K562 (cell line): ENCODE measurements around the gene PDZK1IP1. TPM values are rescaled to one million over a fixed set of nuclear protein-coding genes. Genes with fewer than 3 reads are reported as not detected.

ENCODE experiments used
- ERF ChIP-seq: fragments of 450-650 bp; formaldehyde crosslinking; IDR thresholded peaks from 2 replicates; pipeline ENCODE4 v1.4.0; 2020; ENCODE audit warnings: mild to moderate bottlenecking, mixed read lengths
- HMBOX1 ChIP-seq: sonication (generic); IDR thresholded peaks from 2 replicates; pipeline ENCODE4 v1.6.1; 2016
- PRMT5 ChIP-seq: sonication (generic); formaldehyde crosslinking; IDR thresholded peaks from 2 replicates; pipeline ENCODE4 v1.5.0; 2020; ENCODE audit warnings: missing genetic modification reagents
- PTBP1 ChIP-seq: fragments of 200-400 bp; formaldehyde crosslinking; IDR thresholded peaks from 2 replicates; pipeline ENCODE4 v1.6.1; 2017; ENCODE audit warnings: low read depth, low read length
- RBM14 ChIP-seq: fragments of 200-400 bp; formaldehyde crosslinking; IDR thresholded peaks from 2 replicates; pipeline ENCODE4 v1.6.1; 2018; ENCODE audit warnings: low read depth, mild to moderate bottlenecking, low read length, moderate library complexity, borderline replicate concordance; ENCODE audit not compliant: insufficient read depth
- SREBF2 ChIP-seq: sonication (generic); formaldehyde crosslinking; IDR thresholded peaks from 2 replicates; pipeline ENCODE4 v1.4.0; 2020; ENCODE audit warnings: mild to moderate bottlenecking, missing genetic modification reagents
- ZBTB11 ChIP-seq, 3 experiments: fragments of 200-800 bp in 1 of 3; fragments of 250-450 bp in 1 of 3; fragments of 450-650 bp in 1 of 3; sonication (Bioruptor Pico) in 1 of 3; sonication (Bioruptor generic) in 1 of 3; formaldehyde crosslinking in 1 of 3; IDR thresholded peaks; 2 replicates each; pipeline versions ENCODE4 v1.6.1 to v1.8.0; 2016 to 2022; ENCODE audit warnings: mild to moderate bottlenecking in 2 of 3, missing genetic modification characterization in 2 of 3, missing compliant biosample characterization in 1 of 3, moderate library complexity in 1 of 3
- ZMIZ1 ChIP-seq, 2 experiments: fragments of 150-350 bp in 1 of 2; IDR thresholded peaks; 2 replicates each; pipeline ENCODE4 v1.6.1; 2012 to 2016; ENCODE audit warnings: low read depth in 2 of 2, low read length in 2 of 2, mild to moderate bottlenecking in 1 of 2, moderate library complexity in 1 of 2
- ZNF239 ChIP-seq: fragments of 250-450 bp; sonication (Bioruptor Pico); IDR thresholded peaks from 2 replicates; pipeline ENCODE4 v1.4.0; 2020; ENCODE audit warnings: mild to moderate bottlenecking
- ZNF586 ChIP-seq: fragments of 450-650 bp; formaldehyde crosslinking; conservative IDR thresholded peaks from 2 replicates; pipeline ENCODE4 v1.4.0; 2020; ENCODE audit warnings: mild to moderate bottlenecking, moderate library complexity
- ZNF75A ChIP-seq: fragments of 450-650 bp; formaldehyde crosslinking; IDR thresholded peaks from 2 replicates; pipeline ENCODE4 v1.4.0; 2020; ENCODE audit warnings: mild to moderate bottlenecking
- polyA plus RNA-seq, 8 experiments: library from polyadenylated mRNA; depleted of rRNA in 4 of 8; stranded (reverse) in 5 of 8; unstranded in 3 of 8; fragments of >200 nt; fragmentation: Nextera tagmentation in 2 of 8; fragmentation: Illumina TruSeq in 1 of 8; extraction: Ambion mirVana in 2 of 8; extraction: Trizol in 1 of 8; gene quantifications; 2 replicates each; pipeline versions ENCODE4 v1.2.1 to v1.2.3, GENCODE V29; 2011 to 2014; ENCODE audit warnings: inconsistent platforms in 1 of 8, missing spikeins in 1 of 8
- total RNA-seq, 7 experiments: library from RNA; depleted of rRNA in 6 of 7; stranded (reverse); fragments of >200 nt in 6 of 7; fragmentation: Illumina TruSeq in 2 of 7; extraction: Trizol in 2 of 7; gene quantifications; 2 replicates each; pipeline versions ENCODE4 v1.2.1 to v1.2.3, GENCODE V29; 2011 to 2021; ENCODE audit warnings: low replicate concordance in 1 of 7

Gene PDZK1IP1
- total and polyA plus RNA-seq, 9 of the 15 experiments (the other 6 are each of a cell fraction or from before 2014, with no cell fraction given): 0.17 to 0.68 (median 0.53) TPM; not detected in 2

- TF ChIP-seq ZBTB11 (CRISPR knock-in tag; IDR thresholded peaks at IDR 0.05) (no peak), PRMT5 (CRISPR knock-in tag) (no peak), HMBOX1 (no peak), ERF (CRISPR knock-in tag) (no peak), ZNF75A (CRISPR knock-in tag) (no peak), SREBF2 (CRISPR knock-in tag) (no peak), PTBP1 (no peak), ZNF239 (CRISPR knock-in tag) (no peak), ZNF586 (CRISPR knock-in tag) (no peak), ZMIZ1 (IDR thresholded peaks at IDR 0.05; ENCODE audit: low read depth in 2 of 2, low read length in 2 of 2) (no peak), RBM14 (no peak)
These were observed 24.7 kb upstream of the PDZK1IP1 start (continued) for GRCh38 chr1:47214549-47214948.
